Peyer's patch (tissue), 4 donors: ENCODE results near the gene SORBS1.

Experiments used
- POLR2A ChIP-seq, 2 donors: fragments of 450-650 bp; IDR thresholded peaks; one replicate each; pipeline ENCODE4 v1.5.1; 2017; ENCODE audit warnings: antibody characterized with exemption in 2 of 2, mild to moderate bottlenecking in 2 of 2, moderate library complexity in 2 of 2
- TF ChIP-seq, protein P1 (sequence below), 6 experiments: fragments of 450-650 bp in 4 of 6; fragments of 200-600 bp in 2 of 6; sonication (generic) in 1 of 6; IDR thresholded peaks; one replicate each; pipeline ENCODE4 v1.5.1; 2017 to 2019; ENCODE audit warnings: antibody characterized with exemption in 6 of 6, mild to moderate bottlenecking in 3 of 6, moderate library complexity in 1 of 6

DNA sequence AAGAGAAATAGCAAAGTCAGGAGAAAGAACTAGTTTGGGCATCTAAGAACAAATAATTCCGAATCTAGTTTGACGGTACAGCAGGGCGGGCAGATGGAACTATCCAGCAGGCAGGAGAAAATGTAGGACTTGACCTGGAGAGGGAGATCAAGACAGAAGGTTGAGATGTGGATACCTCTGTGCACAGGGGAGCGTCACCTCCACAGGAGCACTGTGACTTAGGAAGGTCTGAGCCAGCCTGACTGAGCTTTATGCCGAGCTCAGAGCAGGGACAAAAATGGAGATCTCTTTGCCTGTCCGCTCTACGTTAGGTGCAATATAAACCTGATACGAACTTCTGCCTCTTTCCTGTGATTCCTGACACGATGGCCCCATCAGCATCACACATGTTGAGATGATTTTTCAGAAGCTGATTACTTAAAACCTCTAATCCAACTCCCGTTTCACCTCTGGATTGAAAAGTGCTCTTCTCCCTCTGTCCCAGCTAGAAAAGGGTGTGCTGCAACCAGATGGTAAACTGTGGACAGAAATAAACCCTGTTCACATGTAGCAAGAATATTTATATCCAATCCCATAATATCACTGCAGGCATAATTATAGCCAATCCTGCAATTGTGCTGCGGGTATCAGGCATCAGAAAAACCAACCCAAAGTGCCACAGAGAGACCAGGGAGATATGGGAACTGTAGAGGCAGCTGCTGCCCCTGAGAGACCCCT, 13.6 kb upstream of the SORBS1 start:
- TF ChIP-seq POLR2A (IDR thresholded peaks at IDR 0.05) = no peak
- TF ChIP-seq, protein P1, sequence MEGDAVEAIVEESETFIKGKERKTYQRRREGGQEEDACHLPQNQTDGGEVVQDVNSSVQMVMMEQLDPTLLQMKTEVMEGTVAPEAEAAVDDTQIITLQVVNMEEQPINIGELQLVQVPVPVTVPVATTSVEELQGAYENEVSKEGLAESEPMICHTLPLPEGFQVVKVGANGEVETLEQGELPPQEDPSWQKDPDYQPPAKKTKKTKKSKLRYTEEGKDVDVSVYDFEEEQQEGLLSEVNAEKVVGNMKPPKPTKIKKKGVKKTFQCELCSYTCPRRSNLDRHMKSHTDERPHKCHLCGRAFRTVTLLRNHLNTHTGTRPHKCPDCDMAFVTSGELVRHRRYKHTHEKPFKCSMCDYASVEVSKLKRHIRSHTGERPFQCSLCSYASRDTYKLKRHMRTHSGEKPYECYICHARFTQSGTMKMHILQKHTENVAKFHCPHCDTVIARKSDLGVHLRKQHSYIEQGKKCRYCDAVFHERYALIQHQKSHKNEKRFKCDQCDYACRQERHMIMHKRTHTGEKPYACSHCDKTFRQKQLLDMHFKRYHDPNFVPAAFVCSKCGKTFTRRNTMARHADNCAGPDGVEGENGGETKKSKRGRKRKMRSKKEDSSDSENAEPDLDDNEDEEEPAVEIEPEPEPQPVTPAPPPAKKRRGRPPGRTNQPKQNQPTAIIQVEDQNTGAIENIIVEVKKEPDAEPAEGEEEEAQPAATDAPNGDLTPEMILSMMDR (IDR thresholded peaks at IDR 0.05) = no peak
